ENCODE results near the gene GLYATL2. TPM values are rescaled to one million over a fixed set of nuclear protein-coding genes. Genes with fewer than 3 reads are reported as not detected.

Gene GLYATL2
- not detected in 5 replicates for total RNA-seq (2022; extraction: Qiagen RNA extraction; ENCODE audit: low read depth)

GRCh38 chr11:58844361-58845005 lies at the start of gene GLYATL2:
GLYATL2 (minus strand) TSS chr11:58844704; CDS start chr11:58839612, 5,092 bp downstream.

Other genes with a start within 250 kb of the GLYATL2 start
- 1.0 to 1.5 TPM (median 1.3 TPM) in 5 replicates for gene CNTF, start 222.0 kb downstream of the GLYATL2 start, total RNA-seq (2022; extraction: Qiagen RNA extraction; ENCODE audit: low read depth)
- gene GLYAT, start 112.8 kb downstream of the GLYATL2 start, total RNA-seq (2022; extraction: Qiagen RNA extraction; ENCODE audit: low read depth), result not detected in 5 replicates
- gene GLYATL1, start 94.8 kb upstream of the GLYATL2 start, total RNA-seq (2022; extraction: Qiagen RNA extraction; ENCODE audit: low read depth), result 0.15 TPM in 1 of 5 replicates, not detected in the others
- gene GLYATL1B, start 241.6 kb upstream of the GLYATL2 start, total RNA-seq (2022; extraction: Qiagen RNA extraction; ENCODE audit: low read depth), result not detected in 5 replicates

All from A549 treated with GW870086 at 1 μM for 4 hours (cell line).